ENCODE results near the gene NOLC1.

- TF ChIP-seq POLR2A (IDR thresholded peaks at IDR 0.05) (no peak), CTCF (IDR thresholded peaks at IDR 0.05) (no peak)
Measured at GRCh38 chr10:102172288-102172687, 20.1 kb downstream of the NOLC1 start.

Measured in thyroid gland (tissue), 4 donors.